NOMO-1 (cell line): Measurements from ENCODE around the gene ZNF366.

ENCODE experiments used
- DNase-seq, 2 experiments: peaks; one replicate each; lab custom pipeline; 2025; ENCODE audit not compliant: unreplicated experiment in 2 of 2; lab: John Stamatoyannopoulos, UW

The ZNF366 gene

DNA sequence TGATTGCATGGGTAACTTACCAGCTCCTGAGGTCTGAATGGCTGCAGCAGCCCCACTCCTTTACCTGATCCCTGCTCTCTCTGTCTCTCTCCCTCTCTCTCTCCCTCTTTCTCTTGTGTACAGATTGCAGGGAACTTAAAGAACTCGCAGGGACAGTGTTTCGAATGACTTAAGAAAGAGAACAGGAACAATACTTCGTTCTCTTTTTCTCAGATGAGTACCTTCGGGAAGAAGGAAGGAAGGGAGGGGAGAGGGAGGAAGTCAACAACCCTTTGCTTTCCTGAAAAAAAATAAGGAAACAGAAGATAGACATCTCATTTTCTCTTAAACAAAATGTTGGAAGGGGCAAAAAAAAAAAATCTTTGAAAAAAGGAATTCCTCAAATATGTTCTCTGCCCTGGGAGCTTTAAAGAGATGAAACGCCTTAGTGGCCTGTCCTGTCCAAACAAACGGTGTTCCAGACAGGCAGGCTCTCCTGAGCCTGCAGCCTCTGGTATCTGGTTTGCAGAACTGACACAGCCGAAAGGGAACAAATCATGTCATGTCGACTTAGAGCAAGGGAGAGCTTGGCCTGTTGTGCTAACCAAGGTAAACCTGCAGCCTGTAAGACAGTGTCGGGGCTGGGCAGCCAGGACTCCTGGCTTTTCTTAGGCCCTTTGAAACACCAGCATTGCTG, at the start of gene ZNF366:
TSS of gene ZNF366 (minus strand) at position 180 of the 676 bp plus-strand sequence. CDS start 45,914 bp downstream, outside the sequence.
- DNase-seq: peak in 1 of 2 experiments; percentile 5

DNA sequence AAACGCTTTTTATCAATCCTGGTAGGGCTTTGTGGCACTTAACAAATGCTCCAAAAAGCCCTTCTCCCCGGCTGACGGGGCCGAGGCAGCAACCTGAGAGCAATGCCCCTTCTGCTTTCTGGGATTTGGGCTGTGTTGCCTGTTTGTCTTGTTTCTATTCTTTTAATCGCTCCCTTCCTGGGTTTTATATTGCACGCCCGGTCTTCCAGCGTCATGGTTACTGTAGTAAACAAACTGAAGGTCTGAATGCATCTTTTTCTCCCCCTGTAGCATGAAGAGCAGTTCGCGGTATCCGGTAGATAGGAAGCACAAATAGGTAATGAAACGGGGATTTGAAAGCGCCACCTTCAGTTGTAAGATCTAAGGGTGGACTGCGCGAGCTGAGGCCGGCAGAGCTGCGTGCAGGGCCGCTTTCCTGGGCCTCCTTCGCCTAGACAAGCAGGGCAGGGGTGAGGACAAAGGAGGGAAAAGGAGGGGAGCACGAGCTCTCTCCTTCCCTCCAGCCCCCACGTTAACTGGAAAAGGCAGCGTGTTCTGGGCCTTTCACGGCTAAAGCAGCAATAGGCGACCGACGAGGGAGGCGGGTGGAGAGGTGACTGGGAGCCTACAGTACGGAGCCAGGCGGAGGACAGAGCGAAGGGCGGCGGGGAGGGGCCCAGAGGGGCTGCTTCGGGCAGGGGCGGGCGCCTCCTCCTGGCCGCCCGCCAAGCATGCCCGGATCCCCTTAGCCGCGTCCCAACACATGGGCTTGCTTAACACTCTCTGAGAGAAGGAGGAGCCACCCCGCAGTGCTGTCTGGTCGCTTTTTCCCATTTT, 49.3 kb upstream of the ZNF366 start:
- peak; percentile 69 to 78 for DNase-seq

DNA sequence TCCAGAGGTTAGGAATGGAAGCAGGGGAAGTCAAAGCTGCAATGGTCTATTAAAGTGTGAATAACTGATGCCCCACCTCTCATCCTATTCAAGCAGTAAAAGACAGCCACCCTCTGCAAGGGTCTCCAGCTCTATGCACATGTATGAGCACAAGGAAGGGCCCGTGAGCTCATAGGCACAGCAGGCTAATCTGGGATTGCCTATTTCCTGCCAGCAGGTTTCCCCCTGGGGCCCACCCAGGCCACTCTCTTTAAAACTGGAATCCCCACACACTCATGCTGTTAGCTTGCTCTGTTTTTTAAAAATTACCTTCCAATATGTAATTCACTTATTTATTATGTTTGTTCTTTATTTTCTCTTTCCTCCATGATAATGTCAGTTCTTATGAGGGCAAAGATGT, 48.7 kb upstream of the ZNF366 start:
- DNase-seq: no peak

DNA sequence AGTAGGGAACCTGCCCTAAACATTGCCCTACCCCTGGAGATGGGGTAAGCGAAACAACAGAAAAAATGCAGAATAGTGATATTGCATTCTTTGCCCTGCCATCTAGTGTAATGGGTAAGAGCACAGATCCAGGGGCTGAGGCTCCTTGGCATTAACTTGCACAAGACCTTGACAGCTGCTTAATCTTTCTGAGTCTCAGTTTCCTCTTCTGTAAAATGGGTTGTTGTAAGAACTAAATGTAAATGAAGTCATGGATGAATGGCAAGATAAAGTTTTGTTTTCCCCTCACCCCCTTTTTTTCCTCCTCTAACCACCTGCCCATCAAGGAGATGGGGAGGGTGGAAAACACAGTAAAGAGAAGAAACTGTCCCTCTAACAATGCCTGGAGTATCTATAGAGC, 47.7 kb upstream of the ZNF366 start:
- DNase-seq: no peak

DNA sequence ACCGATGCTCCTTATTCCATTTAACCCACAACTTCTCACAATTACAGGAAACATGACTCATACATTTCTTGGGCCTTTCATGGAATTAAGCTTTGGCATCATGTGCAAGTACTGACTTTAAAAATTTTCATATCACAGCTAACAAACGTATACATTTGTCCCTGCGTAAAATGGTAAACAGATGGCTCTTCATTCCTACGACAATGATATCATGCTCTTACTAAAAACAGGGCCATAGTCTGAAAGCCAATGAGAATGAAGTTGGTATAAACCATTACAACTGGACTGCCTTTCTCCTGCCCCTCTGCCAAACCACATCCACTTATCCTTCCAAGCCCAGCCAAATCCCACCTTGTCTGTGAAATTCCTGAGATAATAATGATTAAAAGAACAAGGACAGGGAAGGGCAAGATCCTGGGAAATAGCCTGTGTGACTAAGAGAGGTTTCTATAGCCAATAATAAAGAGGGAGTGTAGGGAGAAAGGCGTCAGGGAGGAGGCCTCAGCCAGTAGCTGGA, 44.9 kb upstream of the ZNF366 start:
- no peak for DNase-seq

- no peak for DNase-seq
These were observed 43.4 kb upstream of the ZNF366 start for GRCh38 chr5:72550595-72550994.

DNA sequence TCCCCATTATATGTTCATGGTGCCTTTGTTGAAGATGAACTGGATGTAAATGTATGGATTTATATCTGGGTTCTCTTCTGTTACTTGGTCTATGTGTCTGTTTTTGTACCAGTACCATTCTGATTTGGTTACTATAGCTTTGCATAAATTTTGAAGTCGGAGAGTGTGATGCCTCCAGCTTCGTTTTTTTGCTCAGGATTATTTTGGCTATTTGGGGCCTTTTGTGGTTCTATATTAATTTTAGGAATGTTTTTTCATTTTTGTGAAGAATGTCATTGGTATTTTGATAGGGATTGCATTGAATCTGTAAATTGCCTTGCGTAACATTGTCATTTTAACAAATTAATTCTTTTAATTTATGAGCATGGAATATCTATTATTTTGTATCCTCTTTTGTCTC, 36.6 kb upstream of the ZNF366 start:
- no peak for DNase-seq

DNA sequence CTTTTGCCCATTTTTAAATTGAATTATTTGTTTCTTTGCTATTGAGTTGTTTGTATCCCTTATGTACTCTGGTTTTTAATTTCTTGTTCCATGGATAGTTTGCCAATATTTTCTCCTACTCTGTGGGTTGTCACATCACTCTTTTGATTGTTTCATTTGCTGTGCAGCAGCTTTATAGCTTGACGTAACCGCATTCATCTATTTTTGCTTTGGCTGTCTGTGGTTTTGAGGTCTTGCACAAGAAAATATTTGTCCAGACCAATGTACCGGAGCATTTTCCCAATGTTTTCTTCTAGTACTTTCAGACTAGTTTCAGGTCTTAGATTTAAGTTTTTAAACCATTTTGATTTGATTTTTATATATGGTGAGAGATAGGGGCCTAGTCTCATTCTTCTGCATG, 36.2 kb upstream of the ZNF366 start:
- DNase-seq: peak; percentile 56 to 75

DNA sequence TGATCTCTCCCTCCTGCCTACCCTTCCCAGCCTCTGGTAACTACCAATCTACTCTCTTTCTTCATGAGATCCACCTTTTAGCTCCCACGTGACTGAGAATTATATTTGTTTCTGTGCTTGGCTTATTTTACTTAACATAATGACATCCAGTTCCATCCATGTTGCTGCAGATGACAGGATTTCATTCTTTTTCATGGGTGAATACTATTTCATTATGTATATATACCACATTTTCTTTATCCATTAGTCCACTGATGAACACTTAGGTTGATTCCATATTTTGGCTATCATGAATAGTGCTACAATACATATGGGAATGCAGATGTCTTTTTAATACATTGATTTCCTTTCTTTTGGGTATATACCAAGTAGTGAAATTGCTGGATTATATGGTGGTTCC, 35.5 kb upstream of the ZNF366 start:
- no peak for DNase-seq

GRCh38 chr5:72541501-72542225, 34.5 kb upstream of the ZNF366 start:
- no peak for DNase-seq

DNA sequence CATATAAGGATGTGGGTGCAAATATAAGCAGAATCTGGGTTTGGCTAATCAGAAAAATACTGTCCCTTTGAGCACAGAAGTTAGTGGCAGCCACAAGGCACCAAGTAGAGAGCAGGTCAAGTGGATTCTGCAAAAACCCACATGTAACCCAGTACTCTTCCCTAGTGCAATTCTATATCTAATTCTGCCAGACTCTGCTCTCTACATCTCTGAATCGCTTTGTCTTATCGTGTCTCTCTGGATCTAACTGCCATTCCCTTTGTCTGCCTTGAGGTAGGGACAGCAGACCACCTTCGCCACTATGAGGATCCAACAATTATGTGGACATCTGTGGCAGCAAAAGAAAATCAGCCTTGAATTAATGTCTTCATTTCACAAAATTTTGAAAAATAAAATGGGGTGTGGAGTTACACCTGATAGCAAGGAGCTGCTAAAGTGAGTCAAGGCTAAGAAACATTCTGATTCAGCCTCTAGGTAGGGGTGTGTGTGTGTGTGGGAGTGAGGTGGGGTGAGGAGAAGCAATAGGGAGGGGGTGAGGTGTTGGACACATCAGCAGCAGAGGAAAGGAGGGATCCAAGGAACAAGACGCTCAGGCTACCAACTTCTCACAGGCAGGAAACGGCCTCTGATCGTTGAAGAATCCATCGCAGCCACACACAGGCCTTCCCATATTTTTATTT, 33.7 kb upstream of the ZNF366 start:
- DNase-seq: no peak

DNA sequence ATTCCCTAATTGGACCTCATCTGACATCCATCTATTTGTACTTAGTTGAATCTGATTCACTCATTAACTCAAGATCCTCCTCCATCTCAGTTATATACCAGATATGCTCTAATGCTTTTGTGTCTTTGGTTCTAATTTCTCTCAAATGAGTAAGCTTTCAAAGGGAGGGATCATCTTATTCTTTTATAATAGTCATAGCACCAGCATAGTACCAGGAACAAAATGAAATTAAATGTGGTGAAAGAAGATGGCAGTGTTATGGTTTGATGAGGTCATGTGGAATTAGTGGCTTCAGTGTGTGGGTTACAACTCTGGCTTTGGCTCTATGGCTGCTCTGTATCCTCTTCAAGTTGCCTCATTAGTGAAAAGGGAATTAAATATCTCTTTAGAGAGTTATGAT, 32.5 kb upstream of the ZNF366 start:
- DNase-seq: no peak

DNA sequence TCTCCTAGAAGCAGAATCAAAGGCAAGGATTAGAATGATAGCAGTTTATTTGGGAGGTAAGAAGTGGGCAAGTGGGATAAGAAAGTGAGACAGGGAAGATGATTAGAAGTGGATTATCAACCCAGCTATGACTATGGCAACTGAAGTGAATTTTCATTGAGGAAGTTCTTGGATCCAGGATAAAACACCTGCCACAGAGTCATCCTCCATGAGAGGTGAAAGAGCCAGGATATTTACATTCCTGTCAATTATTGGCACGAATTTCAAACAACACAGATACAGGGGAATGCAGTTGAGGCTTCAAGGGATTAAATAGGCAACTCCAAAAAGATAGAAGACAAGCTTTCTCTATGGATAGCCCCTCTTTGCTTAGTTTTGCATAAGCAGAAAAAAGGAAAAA, 31.8 kb upstream of the ZNF366 start:
- DNase-seq: no peak

DNA sequence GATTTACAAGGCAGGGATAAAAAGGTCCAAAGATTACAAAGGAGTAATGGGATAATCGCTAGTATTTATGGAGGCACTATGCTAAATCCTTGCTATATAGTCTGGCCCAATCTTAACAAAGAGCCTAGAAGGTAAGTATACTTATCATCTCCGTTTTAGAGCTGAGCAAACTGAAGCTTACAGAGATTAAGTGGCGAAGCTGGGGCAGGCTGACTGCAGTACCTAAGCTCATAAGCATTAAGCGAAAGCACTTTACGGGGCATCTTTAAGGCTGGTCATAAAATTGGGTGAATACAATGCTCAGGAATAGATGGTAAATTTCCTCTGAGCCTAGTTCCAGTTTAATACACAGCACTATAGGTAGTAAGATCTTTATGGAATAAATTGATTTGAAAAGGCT, 30.0 kb upstream of the ZNF366 start:
- no peak for DNase-seq

- DNase-seq: no peak
These were observed 24.4 kb upstream of the ZNF366 start for GRCh38 chr5:72531496-72532190.

GRCh38 chr5:72530196-72530595, 23.0 kb upstream of the ZNF366 start:
- no peak for DNase-seq

- DNase-seq: no peak
These were observed 22.2 kb upstream of the ZNF366 start for GRCh38 chr5:72529383-72529782.

GRCh38 chr5:72525816-72526215, 18.6 kb upstream of the ZNF366 start:
- DNase-seq: peak; percentile 40 to 59

- DNase-seq: peak; percentile 17 to 84
These were observed 16.9 kb upstream of the ZNF366 start for GRCh38 chr5:72523960-72524582.

- no peak for DNase-seq
These were observed 15.4 kb upstream of the ZNF366 start for GRCh38 chr5:72522607-72523006.
